ENCODE data around the gene METRNL. TPM values are rescaled to one million over a fixed set of nuclear protein-coding genes. Genes with fewer than 3 reads are reported as not detected.
A peak's percentile ranks its signal among the peaks of the same experiment; 100 is the strongest.

The METRNL gene
- total RNA-seq, 1 donor from 2014 or later: 156 TPM

DNA sequence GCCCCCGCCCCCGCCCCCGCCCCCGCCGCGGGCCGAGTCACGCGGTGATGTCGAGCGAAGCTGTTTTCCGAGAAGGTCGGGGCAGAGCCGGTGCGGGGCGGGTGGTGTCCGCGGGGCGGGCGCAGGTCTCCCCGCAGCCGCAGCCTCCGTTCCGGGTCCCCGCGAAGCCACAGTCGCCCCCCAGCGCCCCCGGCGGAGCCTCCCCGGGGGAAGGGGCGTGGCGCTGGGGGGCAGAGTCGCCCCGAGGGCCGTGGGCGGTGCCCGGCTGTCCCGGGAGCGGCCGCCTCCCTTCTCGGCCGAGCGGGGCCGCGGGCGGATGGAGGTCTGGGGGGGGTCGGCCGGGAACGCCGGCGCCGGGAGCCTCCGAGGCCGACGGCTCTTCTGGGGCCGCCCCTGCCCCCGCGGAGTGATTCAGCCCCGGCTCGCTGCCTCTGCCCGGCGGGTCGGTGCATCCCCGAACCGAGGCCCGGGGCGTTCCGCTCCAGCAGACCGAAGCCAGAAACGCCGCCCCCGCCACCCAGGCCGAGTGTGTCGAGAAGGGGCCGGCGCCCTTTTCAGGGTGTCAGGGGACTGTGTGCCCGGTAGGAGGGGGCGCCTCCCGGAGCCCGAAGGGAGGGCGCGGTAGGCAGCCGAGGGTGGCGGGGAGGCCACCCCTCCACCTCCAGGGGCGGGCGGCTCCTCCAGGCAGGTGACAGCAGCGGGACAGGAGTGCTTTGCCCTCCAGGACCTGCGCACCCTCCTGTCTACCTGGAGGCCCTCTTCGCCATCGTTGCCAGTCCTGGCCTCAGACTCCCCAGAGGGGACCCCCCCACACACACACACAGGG, 1.7 kb downstream of the METRNL start:
- DNase-seq (ENCODE audit: extremely low spot score in 2 of 2): no peak
- Histone ChIP-seq H3K27me3 (no peaks in the 10 kb centered on the region), H3K4me1 (peaks cover 68% of the 10 kb centered on the region), H3K9me3 (no peaks in the 10 kb centered on the region), H3K4me3 (peak overlapping the region; percentile 56 to 74), H3K27ac (peak overlapping the region; percentile 86), H3K36me3 (peaks cover 0 to 11% of the 10 kb centered on the region in 2 donors)
- peak in 1 of 2 donors; percentile 37 for TF ChIP-seq POLR2A (IDR thresholded peaks at IDR 0.05)
- TF ChIP-seq POLR2AphosphoS5 (IDR thresholded peaks at IDR 0.05; ENCODE audit: insufficient read depth in 1 of 2, low read depth in 1 of 2): no peak
- intact Hi-C loops (cut with DNase I): loop anchor here (1.0 kb wide), 1 partner anchor 30 kb away; no protein-coding TSS in a partner anchor

- Histone ChIP-seq H3K9me3 (no peaks in the 10 kb centered on the region), H3K36me3 (peaks cover 0 to 14% of the 10 kb centered on the region in 2 donors), H3K4me1 (peaks cover 74% of the 10 kb centered on the region), H3K4me3 (peak overlapping the region; percentile 56 to 74), H3K27me3 (no peaks in the 10 kb centered on the region), H3K27ac (peak overlapping the region; percentile 86)
- intact Hi-C loops (cut with DNase I): no loop called here
- no peak for DNase-seq (ENCODE audit: extremely low spot score in 2 of 2)
- TF ChIP-seq CTCF (IDR thresholded peaks at IDR 0.05): no peak
- TF ChIP-seq POLR2A (IDR thresholded peaks at IDR 0.05): peak in 1 of 2 donors; percentile 6
- peak in 1 of 2 donors; percentile 68 for TF ChIP-seq POLR2AphosphoS5 (IDR thresholded peaks at IDR 0.05; ENCODE audit: insufficient read depth in 1 of 2, low read depth in 1 of 2)
Measured at GRCh38 chr17:83081684-83082201, 2.3 kb downstream of the METRNL start.

DNA sequence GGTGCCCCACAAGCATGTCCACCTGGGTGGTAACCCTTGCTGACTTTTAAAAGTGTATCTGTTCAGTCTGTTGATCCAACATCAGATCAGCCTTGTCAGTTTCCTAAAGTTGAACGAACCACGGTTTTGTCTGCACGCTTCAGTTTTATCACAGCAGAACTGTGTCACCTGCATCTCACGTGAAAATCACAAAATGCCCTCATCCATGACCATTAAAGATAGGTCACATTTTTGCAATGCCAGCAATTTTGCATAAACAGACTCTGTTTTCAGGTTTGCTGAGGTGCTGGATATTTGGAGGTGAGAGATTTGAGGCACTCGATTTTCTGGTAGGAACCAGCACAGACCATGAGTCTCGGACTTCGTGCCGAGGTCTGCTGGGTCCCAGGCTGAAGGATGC, 3.0 kb downstream of the METRNL start:
- Histone ChIP-seq H3K4me1 (peaks cover 80% of the 10 kb centered on the region), H3K4me3 (peak overlapping the region; percentile 56 to 74), H3K27ac (peak overlapping the region; percentile 86), H3K9me3 (no peaks in the 10 kb centered on the region), H3K36me3 (peaks cover 0 to 14% of the 10 kb centered on the region in 2 donors), H3K27me3 (no peaks in the 10 kb centered on the region)
- intact Hi-C loops (cut with DNase I): no loop called here
- TF ChIP-seq POLR2A (IDR thresholded peaks at IDR 0.05) (no peak), POLR2AphosphoS5 (IDR thresholded peaks at IDR 0.05; ENCODE audit: insufficient read depth in 1 of 2, low read depth in 1 of 2) (no peak), CTCF (IDR thresholded peaks at IDR 0.05) (no peak)
- DNase-seq (ENCODE audit: extremely low spot score in 2 of 2): no peak

- peaks cover 0 to 14% of the 10 kb centered on the region in 2 donors for H3K36me3 ChIP-seq
Measured at GRCh38 chr17:83082909-83083367, 3.5 kb downstream of the METRNL start.

More at GRCh38 chr17:83082909-83083367, 3.5 kb downstream of the METRNL start:
- Histone ChIP-seq H3K4me3 (peak overlapping the region in 1 of 2 donors; percentile 19), H3K4me1 (peaks cover 80% of the 10 kb centered on the region), H3K27me3 (no peaks in the 10 kb centered on the region), H3K9me3 (no peaks in the 10 kb centered on the region), H3K27ac (peak overlapping the region; percentile 86)
- intact Hi-C loops (cut with DNase I): no loop called here
- TF ChIP-seq CTCF (IDR thresholded peaks at IDR 0.05): no peak
- no peak for TF ChIP-seq POLR2A (IDR thresholded peaks at IDR 0.05)
- no peak for DNase-seq (ENCODE audit: extremely low spot score in 2 of 2)
